GM18507 (cell line): ENCODE data around the gene HAUS2.
A peak's percentile ranks its signal among the peaks of the same experiment; 100 is the strongest.
"Not testable (repeated sequence)": the region's sequence is repeated elsewhere in the genome, so short reads cannot be mapped to it uniquely, and the experiment has no call there.

ENCODE experiments used
- DNase-seq: peaks from one replicate; pipeline ENCODE4 v3.0.0; 2011; ENCODE audit warnings: low read depth; ENCODE audit not compliant: insufficient read length; ENCODE audit errors: extremely low spot score
- FAIRE-seq: peaks from 2 replicates; lab custom pipeline; 2011; peaks lifted over from hg19 to GRCh38; lab: Jason Lieb, UNC

HAUS2 gene

DNA sequence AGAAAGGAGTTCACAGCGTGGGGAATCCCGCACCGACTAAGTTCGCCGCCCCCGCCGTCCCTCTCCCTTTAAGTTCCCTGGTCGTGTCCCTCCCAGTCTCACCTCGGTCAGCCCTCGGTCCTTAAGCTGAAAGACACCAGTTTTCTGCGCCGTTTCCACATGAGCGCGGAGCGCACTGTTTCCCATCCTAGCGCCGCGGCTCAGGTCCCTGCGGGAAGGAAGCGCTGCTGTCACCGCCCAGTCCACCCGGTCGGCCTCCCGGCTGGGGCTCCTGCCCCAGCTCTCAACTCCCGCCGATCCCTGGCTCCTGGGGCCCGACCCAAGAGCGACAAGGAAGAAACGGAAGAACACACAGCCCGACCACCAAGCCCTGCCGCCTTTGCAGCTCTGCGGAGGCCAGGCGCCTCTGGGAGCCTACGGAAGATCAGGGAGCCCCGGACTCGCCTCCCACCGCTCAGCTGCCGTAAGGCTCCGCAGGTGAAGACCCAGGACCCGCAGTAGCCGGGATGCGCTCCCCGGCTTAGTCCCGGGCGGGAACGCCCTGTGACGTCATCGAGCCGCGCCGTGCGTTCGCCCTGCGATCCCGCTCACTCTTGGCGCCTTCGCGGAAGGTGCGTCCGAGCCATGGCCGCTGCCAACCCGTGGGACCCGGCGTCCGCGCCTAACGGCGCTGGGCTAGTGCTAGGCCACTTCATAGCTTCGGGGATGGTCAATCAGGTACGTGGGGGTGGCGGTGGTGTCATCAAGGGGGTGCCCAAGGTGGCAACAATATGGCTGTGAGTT is at the start of gene HAUS2, which contains the start of gene LRRC57:
HAUS2 (plus strand) TSS at position 590 of the 783 bp plus-strand sequence; CDS start at position 625, 35 bp downstream.
LRRC57 (minus strand) TSS at position 545 of the 783 bp plus-strand sequence; CDS start at position 186, 359 bp downstream.
- DNase-seq = peak; percentile 94
- peak; percentile 84 for FAIRE-seq

DNA sequence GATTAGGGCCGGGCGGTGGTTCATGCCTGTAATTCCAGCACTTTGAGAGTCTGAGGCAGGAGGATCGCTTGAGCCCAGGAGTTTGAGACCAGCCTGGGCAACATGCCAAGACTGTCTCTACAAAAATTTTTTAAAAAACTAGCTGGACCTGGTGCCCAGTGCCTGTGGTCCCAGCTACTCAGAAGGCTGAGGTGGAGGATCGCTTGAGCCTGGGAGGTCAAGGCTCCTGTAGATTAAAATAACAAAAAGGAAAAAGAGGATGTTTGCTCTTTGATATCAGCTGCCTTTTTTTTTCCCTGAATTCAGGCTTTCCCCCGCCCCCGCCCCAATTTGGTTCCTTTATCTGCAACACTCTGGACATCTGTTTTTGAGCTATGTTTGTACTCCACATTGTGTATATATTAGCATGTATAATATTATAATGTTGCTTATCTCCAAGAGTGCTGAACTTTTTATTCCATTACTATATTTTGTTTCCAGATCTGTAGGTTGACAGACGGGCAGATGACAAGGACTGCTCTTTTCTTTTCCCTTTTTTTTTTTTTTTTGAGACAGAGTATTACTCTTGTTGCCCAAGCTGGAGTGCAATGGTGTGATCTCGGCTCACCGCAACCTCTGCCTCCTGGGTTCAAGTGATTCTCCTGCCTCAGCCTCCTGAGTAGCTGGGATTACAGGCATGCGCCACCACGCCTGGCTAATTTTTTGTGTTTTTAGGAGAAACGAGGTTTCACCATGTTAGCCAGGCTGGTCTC is 48.6 kb upstream of the HAUS2 start:
- FAIRE-seq = no peak
- no peak for DNase-seq

DNA sequence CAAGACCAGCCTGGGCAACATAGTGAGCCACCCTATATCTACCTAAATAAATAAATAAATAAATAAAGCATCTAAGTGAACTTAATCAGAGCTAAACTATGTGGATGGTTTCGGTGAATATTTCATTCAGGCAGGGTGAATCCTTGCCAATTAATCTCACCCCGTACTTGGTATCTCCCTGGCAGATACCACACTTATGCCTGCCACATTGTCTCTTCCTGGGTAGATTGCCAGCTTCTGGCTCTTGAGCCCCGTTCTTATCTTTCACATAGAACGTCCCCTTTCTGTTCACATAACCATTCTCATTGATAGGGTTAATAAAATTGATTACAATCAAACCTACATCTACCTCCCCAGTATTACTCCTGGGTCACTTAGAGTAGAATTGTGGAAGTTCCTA is 46.2 kb upstream of the HAUS2 start:
- FAIRE-seq = no peak
- DNase-seq = no peak

DNA sequence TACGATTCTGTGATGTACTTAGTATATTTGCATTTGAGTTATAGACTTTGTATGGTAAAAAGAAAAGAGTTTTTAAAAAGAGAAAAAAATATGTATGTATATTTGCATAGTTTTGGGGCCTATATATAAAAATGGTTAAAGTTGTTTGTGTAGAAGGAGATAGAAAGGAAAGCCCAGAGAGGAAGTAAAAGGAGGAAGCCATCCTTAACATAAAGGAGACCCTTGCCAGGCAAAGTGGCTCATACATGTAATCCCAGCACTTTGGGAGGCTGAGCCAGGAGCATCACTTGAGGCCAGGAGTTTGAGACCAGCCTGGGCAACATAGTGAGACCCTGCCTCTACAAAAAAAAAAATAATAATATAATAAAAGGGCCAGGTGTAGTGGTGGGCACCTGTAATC is 44.8 kb upstream of the HAUS2 start:
- DNase-seq (no peak), FAIRE-seq (no peak)

DNA sequence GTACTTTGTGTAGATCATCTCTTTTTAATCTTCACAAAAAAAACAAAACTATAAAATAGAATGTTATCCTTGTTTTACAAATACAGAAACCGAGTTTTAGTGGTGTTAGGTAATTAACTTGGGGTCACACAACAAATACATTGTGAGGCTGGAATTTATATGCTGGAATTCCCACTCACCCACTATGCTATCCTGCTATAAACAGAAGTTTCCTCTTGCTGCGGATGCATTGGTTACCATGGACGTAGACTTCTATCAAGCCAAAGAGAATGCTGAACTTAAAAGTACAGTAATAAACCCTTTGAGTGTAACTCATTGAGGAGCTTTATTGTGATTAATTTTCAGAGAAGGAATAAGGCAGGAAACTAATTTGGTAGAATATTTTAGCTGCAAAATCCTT is 44.0 kb upstream of the HAUS2 start:
- FAIRE-seq (no peak), DNase-seq (no peak)

DNA sequence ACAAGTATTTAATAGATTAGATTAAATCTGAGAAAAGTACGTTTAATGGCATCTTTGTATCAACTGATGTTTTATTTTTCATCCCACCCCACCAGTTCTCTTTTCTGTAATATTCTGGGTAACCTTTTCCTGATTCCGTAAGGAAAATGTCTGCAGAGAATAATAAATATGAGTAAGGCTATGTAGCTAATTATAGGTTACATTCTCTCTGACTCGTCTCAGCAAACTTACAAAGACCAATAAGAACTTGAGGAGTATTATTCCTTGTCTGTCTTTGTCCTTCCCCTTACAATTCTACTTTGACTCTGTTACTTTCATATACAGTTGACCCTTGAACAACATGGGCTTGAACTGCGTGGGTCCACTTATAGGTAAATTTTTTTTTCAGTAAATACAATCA is 41.1 kb upstream of the HAUS2 start:
- DNase-seq (no peak), FAIRE-seq (no peak)

DNA sequence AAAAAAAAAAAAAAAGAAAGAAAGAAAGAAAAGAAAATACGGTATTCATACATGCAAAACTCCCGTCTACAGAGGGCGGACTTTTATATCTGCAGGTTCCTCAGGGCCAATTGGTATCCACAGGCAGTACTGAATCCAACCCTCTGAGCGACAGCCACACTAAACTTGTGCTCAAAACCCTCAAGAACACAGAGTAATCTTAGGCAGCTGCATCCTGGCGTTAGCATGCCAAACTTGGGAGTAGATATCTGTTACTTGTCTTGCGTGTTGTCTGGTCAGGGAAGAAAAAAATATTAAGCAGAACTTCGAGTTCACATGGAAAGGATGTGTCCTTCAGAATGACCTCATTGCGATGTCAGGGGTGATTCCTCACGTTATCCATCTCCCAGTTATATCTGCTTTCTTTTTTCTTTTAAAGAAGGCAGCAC is 40.4 kb upstream of the HAUS2 start:
- FAIRE-seq = no peak
- DNase-seq = no peak

DNA sequence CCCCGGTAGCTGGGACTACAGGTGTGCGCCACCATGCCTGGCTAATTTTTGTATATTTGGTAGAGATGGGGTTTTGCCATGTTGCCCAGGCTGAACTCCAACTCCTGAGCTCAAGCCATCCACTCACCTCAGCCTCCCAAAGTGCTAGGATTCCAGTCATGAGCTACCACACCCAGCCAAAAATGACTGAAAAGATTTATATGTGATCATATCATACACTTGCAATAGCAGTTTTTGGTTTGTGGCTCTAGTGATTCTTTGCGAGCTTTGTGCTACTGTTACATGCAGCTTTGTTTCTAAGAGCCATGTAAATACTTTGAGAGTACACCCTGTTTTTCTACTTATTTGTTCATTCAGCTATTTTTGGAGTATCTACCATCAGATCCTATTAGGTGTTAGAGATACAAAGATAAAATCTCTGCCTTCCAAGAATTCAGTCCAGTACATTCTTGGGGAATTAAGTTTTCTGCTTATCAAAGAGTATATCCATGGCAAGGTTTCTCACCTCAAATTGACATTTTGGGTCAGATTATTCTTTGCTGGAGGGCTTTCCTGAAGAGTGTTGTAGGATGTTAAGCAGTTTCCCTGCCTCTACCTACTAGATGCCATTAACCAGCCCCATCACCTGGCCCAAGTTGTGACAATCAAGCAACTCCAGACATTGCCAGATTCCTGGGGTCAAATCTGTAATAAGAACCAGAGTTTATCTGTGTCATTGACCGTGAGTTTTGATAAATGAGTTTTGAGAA is 38.2 kb upstream of the HAUS2 start:
- DNase-seq = no peak
- FAIRE-seq = no peak

DNA sequence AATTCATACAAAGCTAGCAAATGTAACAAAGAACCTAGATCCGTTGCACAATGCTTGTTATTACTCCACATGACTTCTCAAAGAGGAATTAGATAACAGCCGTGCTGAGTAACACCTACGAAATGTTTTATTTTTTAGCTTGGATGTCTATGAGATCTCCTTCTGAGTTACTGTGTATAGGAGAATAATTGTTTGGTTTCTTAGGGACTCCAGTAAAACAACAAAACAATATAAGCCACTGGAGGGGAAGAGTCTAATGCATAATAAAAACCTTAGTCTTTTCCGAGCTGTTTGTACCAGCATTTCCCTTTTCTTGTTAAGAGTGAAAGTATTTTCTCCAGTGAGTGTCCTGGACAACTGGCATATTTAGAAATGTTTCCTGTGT is 37.6 kb upstream of the HAUS2 start:
- no peak for DNase-seq
- FAIRE-seq = peak; percentile 9

DNA sequence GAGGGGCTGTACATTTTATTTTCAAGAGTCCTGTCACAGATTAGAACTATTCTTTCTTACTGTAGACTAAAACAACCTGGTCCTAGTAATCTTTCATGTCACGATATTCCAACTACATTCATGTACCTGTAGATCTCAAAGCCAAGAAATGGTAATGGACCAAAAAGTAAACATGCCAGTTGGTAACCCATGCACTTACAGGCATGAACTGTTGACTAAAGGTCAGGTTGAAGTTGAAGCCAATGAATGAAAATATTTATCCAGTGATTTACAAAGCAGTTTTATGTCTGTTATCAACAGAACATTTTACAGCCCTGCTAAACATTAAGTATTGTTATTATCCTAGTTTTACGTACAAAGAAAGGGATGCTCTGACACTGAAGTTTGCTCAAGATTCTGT is 25.3 kb upstream of the HAUS2 start:
- no peak for FAIRE-seq
- DNase-seq = no peak

DNA sequence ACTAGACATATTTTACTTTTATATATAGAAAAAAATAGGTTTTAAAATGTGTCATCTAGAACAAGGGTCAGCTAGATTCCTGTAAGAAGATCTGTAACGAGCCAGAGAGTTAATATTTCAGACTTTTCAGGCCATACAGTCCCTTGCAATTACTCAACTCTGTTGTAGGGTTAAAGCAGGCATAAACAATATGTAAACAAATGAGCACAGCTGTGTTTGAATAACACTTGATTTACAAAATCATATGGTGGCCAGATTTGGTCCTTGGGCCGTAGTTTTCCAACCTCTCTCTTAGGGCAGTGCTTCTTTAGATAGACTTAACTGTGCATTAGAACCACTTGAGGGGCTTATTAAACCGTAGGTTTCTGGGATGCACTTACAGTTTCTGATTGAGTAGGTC is 19.7 kb upstream of the HAUS2 start:
- FAIRE-seq = no peak
- no peak for DNase-seq

DNA sequence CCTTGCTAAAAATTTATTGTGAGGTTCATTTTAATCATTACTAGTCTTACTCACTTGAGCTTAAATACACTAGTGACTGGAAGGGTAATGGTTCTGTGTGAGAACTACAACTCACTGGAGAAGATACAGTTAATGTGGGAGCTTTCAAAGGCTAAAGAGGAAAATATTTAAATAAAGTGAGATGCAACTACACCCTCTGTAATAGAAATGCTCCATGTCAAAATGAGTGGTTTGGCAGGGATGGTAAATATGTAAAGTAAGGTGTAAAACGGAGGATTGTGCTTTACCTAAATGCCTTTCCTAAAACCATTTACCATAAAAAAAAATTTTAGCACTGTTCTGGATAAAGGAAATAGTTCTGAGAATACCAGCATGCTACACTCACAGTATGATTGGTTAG is 15.4 kb upstream of the HAUS2 start:
- DNase-seq (no peak), FAIRE-seq (no peak)

DNA sequence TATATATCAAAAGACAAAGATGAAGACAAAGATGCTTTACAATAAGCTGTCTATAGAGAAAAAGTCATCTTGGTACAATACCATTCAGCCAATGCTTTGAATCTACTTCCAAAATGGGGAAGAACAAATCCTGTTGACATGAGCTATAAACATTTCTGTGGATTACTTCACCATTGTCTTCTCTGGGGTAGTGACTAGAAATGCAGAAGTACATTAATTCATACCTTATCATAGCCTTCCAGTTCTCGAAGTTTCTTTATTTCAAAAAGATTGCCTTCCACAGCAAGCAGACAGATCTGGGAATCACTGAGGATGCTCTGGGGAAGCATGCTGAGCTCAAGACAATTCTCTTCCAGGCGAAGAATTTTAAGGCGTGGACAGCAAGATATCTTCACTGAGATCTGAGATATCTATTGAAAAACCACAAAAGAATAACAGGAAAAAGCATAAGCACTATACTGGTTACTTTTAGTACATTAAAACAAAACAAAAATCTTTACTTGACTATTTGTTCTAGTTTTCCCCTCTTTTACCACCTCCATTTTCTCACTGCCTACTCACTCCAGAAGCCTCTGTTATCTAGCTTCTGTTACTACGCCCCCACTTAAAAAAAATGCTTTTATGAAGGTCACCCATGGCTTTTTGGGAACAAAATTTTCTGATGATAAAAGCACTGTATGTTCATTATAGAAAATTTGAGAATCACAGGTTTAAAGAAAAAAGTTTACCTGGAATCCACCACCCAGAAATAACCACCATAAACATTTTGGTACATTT is 3.6 kb upstream of the HAUS2 start:
- FAIRE-seq (no peak), DNase-seq (no peak)

DNA sequence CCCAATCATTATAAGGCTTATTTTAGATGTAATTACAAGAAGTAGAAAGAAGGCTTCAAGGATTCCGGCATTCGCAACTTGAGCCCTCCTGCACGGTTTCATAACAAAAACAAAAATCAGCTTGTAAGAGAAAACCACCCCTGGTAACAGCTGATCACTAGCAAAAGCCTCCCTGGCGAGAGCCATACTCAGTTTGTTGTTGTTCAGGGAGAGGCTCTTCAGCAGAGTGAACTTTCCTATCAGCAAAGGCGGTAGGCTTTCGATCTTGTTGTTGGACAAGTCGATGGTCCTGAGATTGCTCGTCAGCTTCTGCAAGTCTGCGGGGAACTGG is 755 bp upstream of the HAUS2 start:
- DNase-seq (no peak), FAIRE-seq (peak; percentile 39)

DNA sequence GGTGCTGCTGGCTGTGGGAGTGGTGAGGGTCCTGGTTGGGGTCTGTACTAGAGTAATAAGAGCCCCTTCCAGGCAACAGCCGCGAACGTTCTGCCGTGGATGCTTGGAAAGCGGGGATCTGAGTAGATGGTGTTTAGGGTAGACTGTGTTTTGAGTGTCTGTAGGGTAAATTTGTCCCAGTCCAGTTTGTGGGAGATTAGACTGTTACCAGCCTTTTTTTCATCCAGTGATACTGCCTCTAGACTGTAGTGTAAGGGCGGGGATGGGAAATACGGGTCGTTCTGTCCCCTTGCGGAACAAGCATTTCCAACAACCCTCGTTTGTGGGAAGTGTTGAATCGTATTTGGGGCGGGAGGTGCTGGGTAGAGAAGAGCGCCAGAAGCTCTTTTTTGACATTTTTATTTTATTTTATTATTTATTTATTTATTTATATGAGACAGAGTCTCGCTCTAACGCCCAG is 424 bp downstream of the HAUS2 start:
- no peak for DNase-seq
- FAIRE-seq = peak; percentile 12

DNA sequence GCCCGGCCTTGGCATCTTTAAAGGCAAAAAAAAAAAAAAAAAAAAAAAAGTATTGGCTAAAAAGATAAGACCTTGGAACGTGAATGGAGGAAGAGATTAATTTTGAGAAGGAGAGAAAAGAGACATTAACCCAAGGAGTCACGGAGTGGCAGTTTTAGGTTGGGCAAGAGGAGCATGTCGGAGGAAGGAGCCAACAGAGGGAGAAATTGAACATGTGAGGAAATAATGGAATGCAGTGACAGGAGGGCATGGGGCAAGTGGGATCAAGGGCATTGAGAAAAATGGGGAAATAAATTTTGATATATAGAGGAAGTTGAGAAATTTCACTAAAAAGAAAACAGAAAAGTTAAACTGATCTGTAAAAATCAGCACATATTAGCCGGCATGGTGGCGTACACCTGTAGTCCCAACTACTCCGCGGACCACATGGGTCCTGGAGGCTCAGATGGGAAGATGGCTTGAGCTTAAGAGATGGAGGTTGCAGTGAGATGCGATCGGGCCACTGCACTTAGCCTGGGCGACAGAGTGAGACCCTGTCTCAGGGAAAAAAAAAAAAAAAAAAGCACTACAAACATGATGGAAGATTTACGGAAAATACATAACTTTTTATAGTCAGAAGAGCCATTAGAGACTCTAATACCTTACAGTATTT is 1.2 kb downstream of the HAUS2 start:
- no peak for FAIRE-seq
- no peak for DNase-seq

DNA sequence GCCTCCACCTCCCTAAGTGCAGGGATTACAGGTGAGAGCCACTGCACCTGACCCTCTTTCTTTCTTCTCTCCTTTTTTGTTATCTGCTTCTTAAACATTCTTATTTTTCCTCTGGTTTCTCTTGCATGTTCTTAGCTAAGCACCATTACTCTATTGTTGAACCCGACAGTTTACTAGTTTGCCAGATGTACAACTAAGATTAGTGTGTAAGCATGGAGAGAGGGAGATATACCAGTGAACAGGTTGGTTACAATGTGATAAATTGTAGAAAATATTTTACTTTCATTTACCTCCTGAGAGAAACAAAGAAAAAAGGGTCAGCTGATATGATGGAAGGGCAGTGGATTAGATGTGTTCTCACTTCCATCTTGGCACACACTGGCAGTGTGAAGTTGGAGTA is 4.9 kb downstream of the HAUS2 start:
- no peak for FAIRE-seq
- DNase-seq = no peak

DNA sequence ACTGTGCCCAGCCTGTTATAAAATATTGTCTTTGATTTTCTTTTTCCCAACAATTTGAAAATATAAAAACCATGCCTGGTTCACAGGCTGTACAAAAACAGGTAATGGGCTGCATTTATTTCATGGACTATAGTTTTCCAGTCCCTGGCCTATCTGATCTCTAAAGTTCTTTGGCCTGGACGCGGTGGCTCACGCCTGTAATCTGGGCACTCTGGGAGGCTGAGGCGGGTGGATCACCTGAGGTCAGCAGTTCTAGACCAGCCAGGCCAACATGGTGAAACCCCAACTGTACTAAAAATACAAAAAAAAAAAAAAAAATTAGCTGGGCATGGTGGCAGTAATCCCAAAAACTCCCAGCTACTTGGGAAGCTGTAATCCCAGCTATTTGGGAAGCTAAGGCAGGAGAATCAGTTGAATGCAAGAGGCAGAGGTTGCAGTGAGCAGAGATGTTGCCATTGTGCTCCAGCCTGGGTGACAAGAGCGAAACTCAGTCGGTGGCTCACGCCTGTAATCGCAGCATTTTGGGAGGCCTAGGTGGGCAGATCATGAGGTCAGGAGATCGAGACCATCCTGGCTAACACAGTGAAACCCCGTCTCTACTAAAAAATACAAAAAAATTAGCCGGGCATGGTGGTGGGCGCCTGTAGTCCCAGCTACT is 8.0 kb downstream of the HAUS2 start:
- FAIRE-seq, DNase-seq: not testable (repeated sequence)

DNA sequence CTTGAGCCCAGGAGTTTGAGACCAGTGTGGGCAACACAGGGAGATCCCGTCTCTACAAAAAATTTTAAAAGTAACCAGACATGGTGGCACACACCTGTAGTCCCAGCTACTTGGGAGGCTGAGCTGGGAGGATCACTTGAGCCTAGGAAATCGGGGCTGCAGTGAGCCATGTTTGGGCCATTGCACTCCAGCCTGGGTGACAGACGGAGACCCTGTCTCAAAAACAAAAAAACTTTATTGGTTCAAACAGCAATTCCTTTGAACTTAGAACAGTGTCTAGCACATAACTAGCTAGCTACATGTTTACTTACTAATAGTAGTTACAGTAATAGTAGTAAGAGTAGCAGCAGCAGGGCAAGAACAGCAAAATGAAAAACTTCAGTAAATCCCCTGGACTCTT is 10.1 kb downstream of the HAUS2 start:
- FAIRE-seq = no peak
- no peak for DNase-seq
